Activated naive CD4-positive, alpha-beta T cell treated with anti-CD3 and anti-CD28 coated beads, Interleukin-2, amount 10 ng/mL, durations not matched to agents 7 days and 5 days (primary cell): ENCODE results near the gene TBC1D2.

Source experiments
- CTCF ChIA-PET: fragments of 350-600 bp; sonication (Branson Sonifier 250); formaldehyde crosslinking; loops from one replicate; lab custom pipeline; 2021; ENCODE audit warnings: antibody characterized with exemption; lab: Charles Lee
- DNase-seq: peaks from one replicate; pipeline ENCODE4 v3.0.0-alpha.2; 2020
- H3K27ac Mint-ChIP-seq: one replicate; pipeline ENCODE4 v1.8.0; 2021; ENCODE audit warnings: mild to moderate bottlenecking, moderate library complexity, mixed read lengths
- H3K27me3 Mint-ChIP-seq: one replicate; pipeline ENCODE4 v1.8.0; 2021; ENCODE audit warnings: mild to moderate bottlenecking, mixed read lengths
- H3K36me3 Mint-ChIP-seq: one replicate; pipeline ENCODE4 v1.8.0; 2021; ENCODE audit warnings: mixed read lengths
- H3K4me1 Mint-ChIP-seq: one replicate; pipeline ENCODE4 v1.8.0; 2021; ENCODE audit warnings: mixed read lengths
- H3K4me3 Mint-ChIP-seq: one replicate; pipeline ENCODE4 v1.8.0; 2021; ENCODE audit warnings: mild to moderate bottlenecking, moderate library complexity, mixed read lengths
- H3K9me3 Mint-ChIP-seq: one replicate; pipeline ENCODE4 v1.8.0; 2021; ENCODE audit warnings: mixed read lengths

TBC1D2 gene

GRCh38 chr9:98263080-98263479, 7.6 kb upstream of the TBC1D2 start:
- Mint-ChIP-seq H3K27me3 (peaks cover 8% of the 10 kb centered on the region), H3K36me3 (no peaks in the 10 kb centered on the region), H3K9me3 (no peaks in the 10 kb centered on the region), H3K4me3 (no peak overlapping the region), H3K27ac (no peak overlapping the region), H3K4me1 (peaks cover 2% of the 10 kb centered on the region)
- CTCF ChIA-PET, result interaction anchor here (0.6 to 2.8 kb wide), 15 partner anchors 13 to 340 kb away, joined by 3 to 26 read pairs (median 5); partner anchors contain the start of gene TRMO
- no peak for DNase-seq

DNA sequence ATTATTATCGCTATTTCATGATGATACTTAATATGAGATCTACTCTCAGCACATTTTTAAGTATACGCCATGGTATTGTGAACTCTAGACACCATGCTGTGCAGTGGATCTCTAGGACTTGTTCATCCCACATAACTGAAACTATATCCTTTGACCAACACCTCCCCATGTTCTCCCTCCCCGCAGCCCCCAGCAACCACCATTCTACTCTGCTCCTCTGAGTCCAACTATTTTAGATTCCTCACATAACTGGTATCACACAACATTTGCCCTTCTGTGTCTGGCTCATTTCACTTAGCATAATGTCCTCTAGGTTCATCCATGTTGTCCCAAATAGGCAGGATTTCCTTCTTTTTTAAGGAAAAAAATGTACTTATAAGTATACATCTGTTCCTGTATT, 6.6 kb upstream of the TBC1D2 start:
- H3K9me3 Mint-ChIP-seq, result no peaks in the 10 kb centered on the region
- DNase-seq, result no peak
- peaks cover 4% of the 10 kb centered on the region for H3K4me1 Mint-ChIP-seq
- H3K4me3 Mint-ChIP-seq, result no peak overlapping the region
- CTCF ChIA-PET, result interaction anchor here (1.2 to 2.8 kb wide), 5 partner anchors 55 to 225 kb away, joined by 5 to 26 read pairs (median 8); no protein-coding TSS in a partner anchor
- H3K27ac Mint-ChIP-seq, result no peak overlapping the region
- peaks cover 8% of the 10 kb centered on the region for H3K27me3 Mint-ChIP-seq
- H3K36me3 Mint-ChIP-seq, result no peaks in the 10 kb centered on the region

GRCh38 chr9:98260635-98261034, 5.2 kb upstream of the TBC1D2 start:
- Mint-ChIP-seq H3K4me1 (peaks cover 10% of the 10 kb centered on the region), H3K4me3 (no peak overlapping the region), H3K27ac (no peak overlapping the region), H3K9me3 (no peaks in the 10 kb centered on the region), H3K36me3 (no peaks in the 10 kb centered on the region), H3K27me3 (peaks cover 8% of the 10 kb centered on the region)
- CTCF ChIA-PET, result interaction anchor here (0.7 to 2.1 kb wide), 2 partner anchors 337 to 523 kb away, joined by 4 to 8 read pairs; no protein-coding TSS in a partner anchor
- DNase-seq, result no peak

- Mint-ChIP-seq H3K9me3 (no peaks in the 10 kb centered on the region), H3K4me1 (peaks cover 13% of the 10 kb centered on the region), H3K27me3 (peaks cover 8% of the 10 kb centered on the region), H3K36me3 (no peaks in the 10 kb centered on the region), H3K27ac (no peak overlapping the region), H3K4me3 (no peak overlapping the region)
- CTCF ChIA-PET, result interaction anchor here (0.7 to 2.1 kb wide), 6 partner anchors 12 to 336 kb away, joined by 3 to 8 read pairs (median 4); partner anchors contain the start of gene TRIM14
- no peak for DNase-seq
Measured at GRCh38 chr9:98259791-98260190, 4.3 kb upstream of the TBC1D2 start.

GRCh38 chr9:98256756-98257155, 1.3 kb upstream of the TBC1D2 start:
- DNase-seq, result peak; percentile 63
- Mint-ChIP-seq H3K27me3 (peaks cover 4% of the 10 kb centered on the region), H3K36me3 (peaks cover 9% of the 10 kb centered on the region), H3K4me3 (peak overlapping the region; percentile 95), H3K9me3 (no peaks in the 10 kb centered on the region), H3K4me1 (peaks cover 36% of the 10 kb centered on the region), H3K27ac (peak overlapping the region; percentile 99)
- CTCF ChIA-PET, result interaction anchor here (0.6 to 2.9 kb wide), 9 partner anchors 49 to 366 kb away, joined by 3 to 13 read pairs (median 5); partner anchors contain the start of genes TRIM14 and TRMO

GRCh38 chr9:98255061-98255577, 330 bp downstream of the TBC1D2 start:
- H3K36me3 Mint-ChIP-seq, result peaks cover 17% of the 10 kb centered on the region
- no peak for DNase-seq
- CTCF ChIA-PET, result interaction anchor here (1.1 to 2.9 kb wide), 7 partner anchors 64 to 332 kb away, joined by 3 to 13 read pairs (median 7); partner anchors contain the start of genes TRIM14 and TRMO
- H3K27ac Mint-ChIP-seq, result peak overlapping the region; percentile 59
- peak overlapping the region; percentile 95 for H3K4me3 Mint-ChIP-seq
- H3K4me1 Mint-ChIP-seq, result peaks cover 40% of the 10 kb centered on the region
- H3K9me3 Mint-ChIP-seq, result no peaks in the 10 kb centered on the region
- peaks cover 4% of the 10 kb centered on the region for H3K27me3 Mint-ChIP-seq

DNA sequence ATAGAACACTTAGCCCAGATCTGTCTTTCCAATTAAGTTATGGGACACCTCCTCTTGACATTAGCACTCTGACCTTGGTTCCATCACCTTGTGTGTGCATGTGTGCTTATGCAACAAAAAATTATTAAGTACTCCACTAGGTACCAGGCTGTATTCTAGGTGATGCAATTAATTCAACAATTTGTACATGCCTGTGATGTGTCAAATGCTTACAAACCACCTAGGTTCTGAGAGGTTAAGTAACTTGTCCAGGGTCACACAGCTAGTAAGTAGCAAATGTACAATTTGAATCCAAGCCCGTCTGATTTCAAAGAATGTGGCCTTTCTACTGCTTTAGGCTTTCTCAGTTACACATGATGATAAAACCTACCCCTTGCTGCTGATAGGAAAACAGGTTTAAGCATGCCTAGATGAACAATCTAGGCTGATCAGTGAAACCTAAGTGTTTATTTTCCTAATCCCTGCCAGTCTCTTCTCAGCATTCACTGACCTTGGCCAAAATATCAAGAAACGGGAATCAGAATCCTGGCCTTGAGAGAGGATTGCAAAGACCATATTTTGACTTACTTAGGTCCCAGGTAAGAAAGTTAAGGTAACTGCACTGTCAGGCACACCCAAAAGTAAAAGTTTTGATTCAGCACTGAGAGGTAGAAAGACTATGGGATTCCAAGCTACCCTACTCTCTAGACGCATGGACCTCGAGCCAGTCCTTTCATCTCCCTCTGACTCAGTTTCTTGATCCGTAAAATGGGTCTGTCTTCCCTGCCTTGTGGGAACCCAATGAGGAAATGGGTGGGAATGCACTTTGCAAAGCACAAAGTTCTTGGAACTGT, 1.0 kb downstream of the TBC1D2 start:
- peaks cover 4% of the 10 kb centered on the region for H3K27me3 Mint-ChIP-seq
- no peak for DNase-seq
- peaks cover 22% of the 10 kb centered on the region for H3K36me3 Mint-ChIP-seq
- H3K9me3 Mint-ChIP-seq, result no peaks in the 10 kb centered on the region
- H3K27ac Mint-ChIP-seq, result peak overlapping the region; percentile 59
- peaks cover 46% of the 10 kb centered on the region for H3K4me1 Mint-ChIP-seq
- CTCF ChIA-PET, result interaction anchor here (1.1 to 2.9 kb wide), 3 partner anchors 63 to 180 kb away, joined by 3 to 13 read pairs (median 3); no protein-coding TSS in a partner anchor
- H3K4me3 Mint-ChIP-seq, result peak overlapping the region; percentile 95

GRCh38 chr9:98253565-98253964, 1.9 kb downstream of the TBC1D2 start:
- DNase-seq, result no peak
- CTCF ChIA-PET, result interaction anchor here (1.4 kb wide), 1 partner anchor 179 kb away, joined by 3 read pairs; no protein-coding TSS in a partner anchor
- H3K27ac Mint-ChIP-seq, result no peak overlapping the region
- no peaks in the 10 kb centered on the region for H3K9me3 Mint-ChIP-seq
- peak overlapping the region; percentile 5 for H3K4me3 Mint-ChIP-seq
- peaks cover 4% of the 10 kb centered on the region for H3K27me3 Mint-ChIP-seq
- H3K36me3 Mint-ChIP-seq, result peaks cover 30% of the 10 kb centered on the region
- peaks cover 54% of the 10 kb centered on the region for H3K4me1 Mint-ChIP-seq

GRCh38 chr9:98251551-98251950, 3.9 kb downstream of the TBC1D2 start:
- H3K36me3 Mint-ChIP-seq, result peaks cover 33% of the 10 kb centered on the region
- H3K9me3 Mint-ChIP-seq, result no peaks in the 10 kb centered on the region
- H3K27ac Mint-ChIP-seq, result no peak overlapping the region
- CTCF ChIA-PET, result interaction anchor here (0.6 kb wide), 1 partner anchor 476 kb away, joined by 3 read pairs; no protein-coding TSS in a partner anchor
- no peak overlapping the region for H3K4me3 Mint-ChIP-seq
- DNase-seq, result no peak
- peaks cover 59% of the 10 kb centered on the region for H3K4me1 Mint-ChIP-seq
- peaks cover 4% of the 10 kb centered on the region for H3K27me3 Mint-ChIP-seq

- Mint-ChIP-seq H3K27me3 (peaks cover under 1% of the 10 kb centered on the region), H3K36me3 (peaks cover 33% of the 10 kb centered on the region), H3K4me3 (no peak overlapping the region), H3K27ac (no peak overlapping the region), H3K9me3 (no peaks in the 10 kb centered on the region), H3K4me1 (peaks cover 61% of the 10 kb centered on the region)
- DNase-seq, result no peak
- CTCF ChIA-PET, result interaction anchor here (1.2 kb wide), 1 partner anchor 13 kb away, joined by 3 read pairs; no protein-coding TSS in a partner anchor
Measured at GRCh38 chr9:98249771-98250170, 5.7 kb downstream of the TBC1D2 start.

DNA sequence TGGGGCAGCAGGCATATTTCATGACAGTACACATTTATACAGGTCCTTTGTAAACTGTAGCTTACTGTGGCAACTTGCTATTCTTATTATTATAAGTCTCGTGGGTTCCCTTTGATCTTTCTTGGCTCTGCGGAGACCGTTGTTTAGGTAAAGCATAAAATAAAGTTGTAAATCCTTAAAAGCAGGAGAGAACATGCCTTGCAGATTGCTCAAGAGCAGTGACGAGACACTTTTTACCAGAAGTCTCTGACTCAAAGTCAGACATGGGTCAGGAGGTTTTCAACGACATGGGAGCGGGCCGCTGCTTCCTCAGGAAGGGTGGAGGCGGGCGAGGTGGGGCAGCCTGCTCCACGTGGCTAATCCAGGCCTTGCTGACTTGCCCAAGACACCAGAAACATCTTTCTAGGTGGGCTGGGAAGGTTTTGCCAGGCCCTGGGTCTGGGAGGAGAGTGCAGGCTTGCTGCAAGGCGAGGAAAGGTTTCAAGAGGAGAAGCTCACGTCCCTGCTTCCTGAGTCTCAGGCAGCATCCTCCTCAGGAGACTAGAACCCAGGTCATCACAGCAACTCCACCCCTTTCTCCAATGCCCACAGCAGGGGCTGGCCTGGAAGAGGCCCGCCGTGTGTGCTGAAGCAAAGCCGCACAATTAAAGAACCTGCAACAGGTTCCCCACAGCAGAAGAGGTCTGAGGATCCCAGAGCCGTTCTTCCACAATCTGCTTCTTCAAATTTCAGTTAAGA, 6.5 kb downstream of the TBC1D2 start:
- Mint-ChIP-seq H3K27ac (peak overlapping the region; percentile 63), H3K4me1 (peaks cover 52% of the 10 kb centered on the region), H3K36me3 (peaks cover 33% of the 10 kb centered on the region), H3K9me3 (no peaks in the 10 kb centered on the region), H3K27me3 (no peaks in the 10 kb centered on the region), H3K4me3 (no peak overlapping the region)
- CTCF ChIA-PET, result interaction anchor here (1.1 to 1.2 kb wide), 2 partner anchors 14 to 44 kb away, joined by 3 to 4 read pairs; no protein-coding TSS in a partner anchor
- DNase-seq, result peak; percentile 31

DNA sequence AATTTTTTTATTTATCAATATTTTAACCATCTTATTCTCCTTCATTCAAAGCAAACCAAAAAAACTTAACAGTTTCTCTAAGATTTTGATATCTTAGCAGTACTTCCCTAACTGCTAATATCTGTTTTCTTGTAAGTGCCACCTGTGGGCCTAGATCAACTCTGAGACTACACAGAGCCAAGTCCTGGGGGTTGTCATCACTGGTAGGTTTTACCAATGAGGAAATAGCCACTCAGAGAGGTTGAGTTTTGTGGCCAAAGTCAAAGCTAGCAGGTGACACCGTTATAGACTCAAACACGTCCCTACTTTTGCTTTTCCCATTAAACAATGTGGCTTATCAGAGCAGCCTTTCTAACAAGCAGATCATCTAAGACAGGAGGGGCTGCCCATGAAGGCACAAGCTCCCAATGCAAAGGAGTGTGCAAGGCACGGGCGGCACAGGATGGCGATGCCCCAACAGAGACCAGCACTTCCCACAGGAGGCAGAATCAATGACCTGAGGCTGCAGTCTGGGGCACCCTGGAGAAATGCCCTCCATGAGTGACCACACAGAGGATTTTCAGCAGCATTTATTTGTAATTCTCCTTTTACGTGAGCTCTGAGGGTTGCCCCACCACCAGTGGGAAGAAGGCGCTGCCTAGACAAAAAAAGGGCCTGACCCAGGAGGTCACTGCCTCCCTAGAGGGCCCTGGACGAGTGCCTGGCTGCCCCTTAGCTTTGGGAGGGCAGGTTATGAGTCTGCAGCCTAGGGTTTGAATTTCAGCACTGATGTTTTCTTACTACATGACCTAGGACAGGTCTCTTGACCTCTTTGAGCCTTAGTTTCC, 7.4 kb downstream of the TBC1D2 start:
- no peak overlapping the region for H3K4me3 Mint-ChIP-seq
- CTCF ChIA-PET, result interaction anchor here (0.5 to 1.2 kb wide), 4 partner anchors 11 to 131 kb away, joined by 3 to 4 read pairs (median 3); no protein-coding TSS in a partner anchor

DNA sequence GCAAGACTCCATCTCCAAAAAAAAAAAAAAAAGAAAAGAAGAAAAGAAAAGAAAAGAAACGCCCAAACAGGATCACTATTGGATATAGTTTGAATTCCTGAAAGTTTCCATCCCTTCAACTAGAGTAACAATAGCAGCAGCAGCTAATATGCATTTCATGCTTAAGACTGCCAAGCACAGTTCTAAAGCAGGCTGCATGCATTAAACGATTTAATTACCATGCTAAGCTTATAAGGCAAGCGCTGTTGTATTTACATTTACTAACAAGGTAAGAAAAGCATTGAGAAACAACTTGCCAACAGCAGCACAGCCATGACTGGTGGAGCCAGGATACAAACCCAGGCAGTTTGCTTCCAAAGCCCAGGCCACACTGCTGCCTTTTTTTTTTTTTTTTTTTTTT, 13.0 kb downstream of the TBC1D2 start:
- Mint-ChIP-seq H3K36me3 (peaks cover 11% of the 10 kb centered on the region), H3K4me1 (peaks cover 9% of the 10 kb centered on the region), H3K4me3 (no peak overlapping the region), H3K27me3 (no peaks in the 10 kb centered on the region), H3K27ac (no peak overlapping the region), H3K9me3 (no peaks in the 10 kb centered on the region)
- CTCF ChIA-PET, result no interaction called here
- DNase-seq, result no peak

More for the DNA sequence above, 7.4 kb downstream of the TBC1D2 start:
- H3K9me3 Mint-ChIP-seq, result no peaks in the 10 kb centered on the region
- H3K27me3 Mint-ChIP-seq, result no peaks in the 10 kb centered on the region
- H3K4me1 Mint-ChIP-seq, result peaks cover 44% of the 10 kb centered on the region
- H3K27ac Mint-ChIP-seq, result peak overlapping the region; percentile 63
- DNase-seq, result no peak
- H3K36me3 Mint-ChIP-seq, result peaks cover 27% of the 10 kb centered on the region
